NCI-H774 (cell line): ENCODE results near the gene THEM4.
A peak's percentile ranks its signal among the peaks of the same experiment; 100 is the strongest.
"Not testable (repeated sequence)": the region's sequence is repeated elsewhere in the genome, so short reads cannot be mapped to it uniquely, and the experiment has no call there.

ENCODE experiments used
- DNase-seq: peaks from one replicate; lab custom pipeline; 2025; lab: John Stamatoyannopoulos, UW

Gene THEM4

GRCh38 chr1:151934048-151934493 is 24.8 kb upstream of the THEM4 start:
- DNase-seq = peak; percentile 27

- no peak for DNase-seq
Observed at GRCh38 chr1:151924691-151925587, 15.6 kb upstream of the THEM4 start.

GRCh38 chr1:151923422-151923821 is 14.1 kb upstream of the THEM4 start:
- no peak for DNase-seq

GRCh38 chr1:151920149-151920548 is 10.8 kb upstream of the THEM4 start:
- DNase-seq = no peak

- DNase-seq = no peak
Observed at GRCh38 chr1:151918819-151919610, 9.7 kb upstream of the THEM4 start.

GRCh38 chr1:151918156-151918555 is 8.8 kb upstream of the THEM4 start:
- no peak for DNase-seq

GRCh38 chr1:151916726-151917370 is 7.5 kb upstream of the THEM4 start:
- no peak for DNase-seq

GRCh38 chr1:151915061-151915686 is 5.9 kb upstream of the THEM4 start:
- DNase-seq = no peak

- DNase-seq = no peak
Observed at GRCh38 chr1:151914076-151914475, 4.8 kb upstream of the THEM4 start.

GRCh38 chr1:151912973-151913372 is 3.7 kb upstream of the THEM4 start:
- no peak for DNase-seq

- no peak for DNase-seq
Observed at GRCh38 chr1:151908228-151908691, 1.1 kb downstream of the THEM4 start.

GRCh38 chr1:151907363-151908139 is 1.8 kb downstream of the THEM4 start:
- no peak for DNase-seq

- not testable (repeated sequence) for DNase-seq
Observed at GRCh38 chr1:151906324-151906645, 3.0 kb downstream of the THEM4 start.

GRCh38 chr1:151905443-151906323 is 3.6 kb downstream of the THEM4 start:
- not testable (repeated sequence) for DNase-seq

- no peak for DNase-seq
Observed at GRCh38 chr1:151905070-151905442, 4.3 kb downstream of the THEM4 start.

- no peak for DNase-seq
Observed at GRCh38 chr1:151902858-151903257, 6.5 kb downstream of the THEM4 start.

GRCh38 chr1:151900804-151901203 is 8.5 kb downstream of the THEM4 start:
- DNase-seq = not testable (repeated sequence)

- DNase-seq = no peak
Observed at GRCh38 chr1:151898519-151898991, 10.8 kb downstream of the THEM4 start.

- no peak for DNase-seq
Observed at GRCh38 chr1:151897991-151898431, 11.3 kb downstream of the THEM4 start.
